T-helper 1 cell treated with Interleukin-12 subunit alpha and Interleukin-12 subunit beta and Interleukin-4 antibody, amounts not matched to agents 30 ng/mL and 1 ng/mL, for 36 hours (primary cell): ENCODE results near the gene HPN. TPM values are rescaled to one million over a fixed set of nuclear protein-coding genes. Genes with fewer than 3 reads are reported as not detected.

ENCODE experiments used
- intact Hi-C: fragments of 100-400 bp; cut with micrococcal nuclease; formaldehyde crosslinking; loops from one replicate; pipeline ENCODE4 v1.15.1; 2024
- total RNA-seq: library from RNA; stranded (reverse); gene quantifications from 2 replicates; pipeline ENCODE4 v1.2.3, GENCODE V29; 2022

Gene HPN
- total RNA-seq, 1 donor from 2014 or later = not detected

GRCh38 chr19:35008891-35009341 lies 32.6 kb upstream of the HPN start:
- intact Hi-C loops = no loop called here

- intact Hi-C loops = loop anchor here (5.0 kb wide), 2 partner anchors 332 to 372 kb away; partner anchors contain the start of genes SCGB2B2 and ZNF302
Measured at GRCh38 chr19:35009424-35010415, 31.8 kb upstream of the HPN start.

GRCh38 chr19:35011091-35011689 lies 30.3 kb upstream of the HPN start:
- intact Hi-C loops = loop anchor here (5.0 kb wide), 2 partner anchors 334 to 374 kb away; partner anchors contain the start of genes SCGB2B2 and ZNF302

GRCh38 chr19:35011737-35012682 lies 29.5 kb upstream of the HPN start:
- intact Hi-C loops = loop anchor here (5.0 kb wide), 2 partner anchors 335 to 375 kb away; partner anchors contain the start of genes SCGB2B2 and ZNF302

GRCh38 chr19:35013041-35013819 lies 28.3 kb upstream of the HPN start:
- intact Hi-C loops = loop anchor here (1.0 to 5.0 kb wide), 3 partner anchors 40 to 376 kb away; partner anchors contain the start of genes SCGB2B2 and ZNF302

DNA sequence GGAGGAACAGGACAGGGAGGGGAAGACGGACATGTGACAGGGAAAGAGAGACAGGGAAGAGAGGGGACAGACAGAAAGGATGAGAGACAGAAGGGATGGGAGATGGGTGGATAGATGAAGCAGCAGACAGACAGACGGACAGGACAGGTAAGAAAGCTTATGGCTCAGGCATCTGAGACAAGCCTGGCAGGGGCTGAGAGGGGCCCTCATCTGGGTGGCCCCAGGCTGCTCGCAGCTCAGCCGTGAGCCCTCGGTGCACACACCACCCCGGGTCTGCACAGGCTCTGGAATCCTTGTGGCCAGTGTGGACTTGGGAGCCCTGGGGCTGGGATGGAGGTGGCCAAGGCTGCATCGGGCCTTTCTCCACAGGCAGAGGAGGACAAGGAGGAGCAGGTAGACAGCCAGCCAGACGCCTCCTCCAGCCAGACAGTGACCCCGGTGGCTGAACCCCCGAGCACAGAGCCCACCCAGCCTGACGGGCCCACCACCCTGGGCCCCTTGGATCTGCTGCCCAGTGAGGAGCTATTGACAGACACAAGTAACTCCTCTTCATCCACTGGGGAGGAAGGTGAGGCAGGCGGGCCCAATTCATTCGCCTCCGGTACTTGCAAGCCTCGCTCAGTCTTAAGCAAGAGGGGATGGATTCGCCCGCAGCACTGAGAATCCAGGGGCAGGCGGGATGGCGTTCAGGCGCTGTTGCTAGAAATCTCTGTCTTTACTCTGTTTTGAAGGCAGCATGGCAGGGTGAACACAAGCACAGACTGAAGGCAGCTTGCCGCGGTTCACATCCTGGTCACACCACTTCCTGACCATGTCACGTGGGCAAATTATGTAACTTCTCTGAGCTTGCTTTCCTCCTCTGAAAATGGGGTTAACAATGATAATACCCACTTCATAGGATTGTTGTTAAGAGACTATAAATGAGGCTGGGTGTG lies 27.4 kb upstream of the HPN start:
- intact Hi-C loops = loop anchor here (1.0 to 5.0 kb wide), 4 partner anchors 11 to 377 kb away; partner anchors contain the start of genes SCGB2B2 and ZNF302

- intact Hi-C loops = loop anchor here (1.0 to 5.0 kb wide), 3 partner anchors 11 to 377 kb away; partner anchors contain the start of genes SCGB2B2 and ZNF302
Measured at GRCh38 chr19:35014774-35015173, 26.7 kb upstream of the HPN start.

DNA sequence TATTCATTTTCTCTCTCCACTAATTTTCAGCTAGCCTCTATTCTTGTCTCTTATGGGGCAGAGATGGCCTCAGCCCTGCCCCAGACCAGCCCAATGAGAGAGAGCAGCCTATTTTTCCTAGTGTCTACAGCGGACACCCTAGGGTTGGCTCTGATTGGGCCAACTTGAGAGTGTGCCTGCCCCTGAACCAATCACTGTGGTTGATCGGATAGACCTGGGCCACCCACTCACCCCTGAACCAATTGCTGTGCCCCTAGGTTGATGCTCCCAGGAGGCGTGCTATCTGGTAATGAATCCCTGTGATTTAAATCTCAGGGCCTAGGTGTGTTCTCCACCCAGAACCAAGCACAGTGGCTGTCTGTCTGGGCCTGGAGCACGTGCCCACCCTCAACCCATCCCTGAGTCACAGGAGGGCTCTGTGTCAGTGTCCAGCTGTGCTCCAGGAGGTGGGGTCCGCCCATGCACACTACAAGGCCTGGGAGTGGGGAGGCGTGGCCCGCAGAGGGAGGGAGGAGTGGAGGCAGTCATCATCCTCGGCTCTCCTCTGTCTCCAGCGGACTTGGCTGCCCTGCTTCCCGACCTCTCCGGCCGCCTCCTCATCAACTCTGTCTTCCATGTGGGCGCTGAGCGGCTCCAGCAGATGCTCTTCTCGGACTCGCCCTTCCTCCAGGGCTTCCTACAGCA lies 26.1 kb upstream of the HPN start:
- intact Hi-C loops = no loop called here

DNA sequence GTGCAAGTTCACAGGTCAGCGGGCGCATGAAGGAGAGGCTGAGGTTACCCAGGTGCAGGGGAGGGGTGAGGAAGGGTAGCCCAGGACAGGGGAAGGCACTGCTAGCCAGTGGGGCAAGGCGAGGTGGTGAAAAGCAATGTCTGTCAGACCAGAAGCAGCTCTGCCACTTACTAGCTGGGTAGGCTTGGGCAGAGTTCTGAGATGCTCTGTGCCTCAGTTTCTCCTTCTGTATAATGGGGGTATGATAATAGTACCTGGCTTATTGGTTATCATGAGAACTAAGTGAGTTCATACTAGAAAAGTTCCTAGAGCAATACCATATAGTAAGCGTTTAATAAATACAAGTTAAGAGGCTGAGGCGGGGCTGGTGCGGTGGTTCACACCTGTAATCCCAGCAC lies 25.6 kb upstream of the HPN start:
- intact Hi-C loops = no loop called here

GRCh38 chr19:35017507-35017906 lies 24.0 kb upstream of the HPN start:
- intact Hi-C loops = no loop called here

DNA sequence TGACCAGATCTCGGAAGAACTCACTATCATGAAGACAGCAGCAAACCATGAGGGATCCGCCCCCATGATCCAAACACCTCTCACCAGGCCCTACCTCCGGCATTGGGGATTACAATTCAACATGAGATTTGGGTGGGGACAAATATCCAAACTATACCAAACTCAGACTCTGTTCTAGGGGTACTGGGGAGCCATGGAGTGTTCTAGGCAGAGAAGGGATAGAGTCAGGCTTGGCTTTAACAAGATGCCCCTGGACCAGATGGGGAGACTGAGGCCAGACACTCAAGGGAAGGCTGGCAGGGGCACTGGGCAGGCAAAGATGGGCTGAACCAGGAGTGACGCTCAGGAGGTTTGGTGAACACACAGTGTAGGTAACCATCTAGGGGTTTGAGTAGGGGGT lies 23.1 kb upstream of the HPN start:
- intact Hi-C loops = no loop called here

DNA sequence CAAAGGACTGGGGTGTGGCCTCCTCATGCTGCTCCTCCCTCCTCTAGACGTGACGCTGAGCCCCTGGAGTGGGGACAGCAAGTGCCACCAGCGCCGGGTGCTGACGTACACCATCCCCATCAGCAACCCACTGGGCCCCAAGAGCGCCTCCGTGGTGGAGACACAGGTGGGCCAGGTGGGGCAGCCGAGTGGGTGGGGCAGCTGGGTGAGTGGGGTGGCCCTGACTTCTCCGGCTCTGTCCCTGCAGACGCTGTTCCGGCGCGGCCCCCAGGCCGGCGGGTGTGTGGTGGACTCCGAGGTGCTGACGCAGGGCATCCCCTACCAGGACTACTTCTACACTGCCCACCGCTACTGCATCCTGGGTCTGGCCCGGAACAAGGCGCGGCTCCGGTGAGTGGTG lies 22.4 kb upstream of the HPN start:
- intact Hi-C loops = no loop called here

DNA sequence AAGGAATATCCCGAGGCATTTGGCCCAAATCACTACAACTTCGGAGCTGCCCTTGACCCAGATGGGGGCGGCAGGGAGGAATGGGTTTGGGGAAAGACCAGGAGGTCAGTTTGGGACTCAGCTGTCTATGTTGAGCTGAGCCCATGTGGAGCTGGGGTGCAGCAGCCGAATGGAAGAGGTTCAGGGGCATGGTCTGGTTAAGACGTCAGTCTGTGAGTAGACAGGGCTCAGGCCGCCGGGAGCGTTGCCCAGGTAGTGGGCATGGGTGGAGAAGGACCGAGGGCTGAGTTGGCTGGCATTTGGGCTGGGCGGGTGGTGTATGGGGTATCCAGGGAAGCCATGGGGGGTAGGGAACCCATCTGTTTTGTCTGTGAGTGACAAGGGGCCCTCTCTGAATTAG lies 20.5 kb upstream of the HPN start:
- intact Hi-C loops = no loop called here

DNA sequence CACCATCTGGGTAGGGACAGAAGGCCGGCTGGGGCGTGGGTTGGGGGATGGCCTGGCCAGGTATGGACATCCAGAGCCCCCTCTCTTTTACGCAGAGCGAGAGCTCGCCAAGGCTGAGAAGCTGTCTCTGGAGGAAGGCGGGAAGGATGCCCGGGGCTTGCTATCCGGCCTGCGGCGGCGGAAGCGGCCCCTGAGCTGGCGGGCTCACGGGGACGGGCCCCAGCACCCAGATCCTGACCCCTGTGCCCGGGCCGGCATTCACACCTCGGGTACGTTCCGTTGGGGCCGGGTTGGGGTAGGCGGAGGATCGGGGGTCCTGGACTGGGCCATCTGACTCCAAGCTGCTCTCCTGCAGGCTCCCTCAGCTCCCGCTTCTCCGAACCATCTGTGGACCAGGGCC lies 19.9 kb upstream of the HPN start:
- intact Hi-C loops = no loop called here

DNA sequence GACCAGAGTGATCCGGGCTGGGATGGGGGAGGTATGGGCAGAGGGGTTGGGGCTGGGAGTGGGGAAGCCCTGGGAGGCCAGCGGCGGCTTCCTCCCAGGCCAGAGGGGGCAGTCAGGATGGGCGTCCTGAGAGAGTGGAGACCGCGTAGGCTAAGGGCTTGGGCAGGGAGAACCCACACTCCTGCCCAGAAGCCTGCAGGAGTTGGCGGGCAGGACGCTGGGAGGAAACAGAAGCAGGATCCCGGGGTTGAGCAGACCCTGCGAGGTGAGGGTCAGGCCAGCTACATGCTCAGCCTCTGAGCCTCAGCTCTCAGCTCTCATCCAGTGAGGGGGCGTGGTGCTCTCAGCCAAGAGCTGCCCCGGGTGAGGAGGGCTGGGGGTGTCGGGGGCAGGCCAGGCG lies 19.1 kb upstream of the HPN start:
- intact Hi-C loops = no loop called here

- intact Hi-C loops = no loop called here
Measured at GRCh38 chr19:35023428-35023827, 18.1 kb upstream of the HPN start.

DNA sequence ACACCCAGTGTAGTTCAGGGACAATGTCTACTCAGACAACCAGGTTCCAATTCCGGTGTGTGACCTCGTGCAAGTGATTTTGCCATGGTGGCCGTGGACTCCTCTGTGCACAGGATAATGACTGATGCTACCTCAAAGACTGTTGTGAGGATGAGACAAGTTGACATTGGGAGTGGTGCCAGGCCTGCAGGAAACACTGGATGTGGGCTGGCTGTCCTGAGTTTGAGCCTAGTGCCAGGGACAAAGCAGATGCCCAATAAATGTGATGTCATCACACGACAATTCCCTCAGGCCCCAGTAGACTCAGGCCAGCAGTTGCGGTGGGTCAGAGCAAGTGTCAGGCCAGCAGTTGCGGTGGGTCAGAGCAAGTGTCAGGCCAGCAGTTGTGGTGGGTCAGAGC lies 17.4 kb upstream of the HPN start:
- intact Hi-C loops = no loop called here

GRCh38 chr19:35025969-35026368 lies 15.6 kb upstream of the HPN start:
- intact Hi-C loops = no loop called here
